Measurements from ENCODE around the gene PIEZO1.

PIEZO1 gene

DNA sequence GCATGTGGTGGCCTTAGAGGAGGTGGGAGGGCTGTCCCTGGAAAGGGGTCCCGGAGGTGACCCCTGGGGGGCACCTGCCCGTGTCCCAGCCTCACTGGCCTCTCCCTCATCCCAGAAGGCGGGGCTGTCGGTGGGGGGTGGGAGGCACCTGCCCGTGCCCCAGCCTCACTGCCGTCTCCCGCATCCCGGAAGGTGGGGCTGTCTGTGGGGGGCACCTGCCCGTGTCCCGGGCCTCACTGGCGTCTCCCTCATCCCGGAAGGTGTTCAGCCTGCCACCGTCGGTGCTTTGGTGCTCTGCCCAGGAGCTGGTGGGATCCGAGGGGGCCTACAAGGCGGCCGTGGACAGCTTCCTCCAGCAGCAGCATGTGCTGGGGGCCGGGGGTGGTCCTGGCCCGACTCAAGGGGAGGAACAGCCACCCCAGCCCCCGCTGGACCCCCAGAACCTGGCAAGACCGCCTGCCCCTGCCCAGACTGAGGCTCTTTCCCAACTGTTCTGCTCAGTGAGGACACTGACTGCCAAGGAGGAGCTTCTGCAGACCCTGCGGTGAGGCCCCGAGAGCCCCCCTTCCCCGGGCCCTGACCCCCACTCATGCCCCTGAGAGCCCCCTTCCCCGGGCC, 72.5 kb downstream of the PIEZO1 start:
- no peaks in the 10 kb centered on the region for H3K27me3 ChIP-seq (ENCODE audit: control insufficient read depth, low read length)
- TF ChIP-seq, protein P1, sequence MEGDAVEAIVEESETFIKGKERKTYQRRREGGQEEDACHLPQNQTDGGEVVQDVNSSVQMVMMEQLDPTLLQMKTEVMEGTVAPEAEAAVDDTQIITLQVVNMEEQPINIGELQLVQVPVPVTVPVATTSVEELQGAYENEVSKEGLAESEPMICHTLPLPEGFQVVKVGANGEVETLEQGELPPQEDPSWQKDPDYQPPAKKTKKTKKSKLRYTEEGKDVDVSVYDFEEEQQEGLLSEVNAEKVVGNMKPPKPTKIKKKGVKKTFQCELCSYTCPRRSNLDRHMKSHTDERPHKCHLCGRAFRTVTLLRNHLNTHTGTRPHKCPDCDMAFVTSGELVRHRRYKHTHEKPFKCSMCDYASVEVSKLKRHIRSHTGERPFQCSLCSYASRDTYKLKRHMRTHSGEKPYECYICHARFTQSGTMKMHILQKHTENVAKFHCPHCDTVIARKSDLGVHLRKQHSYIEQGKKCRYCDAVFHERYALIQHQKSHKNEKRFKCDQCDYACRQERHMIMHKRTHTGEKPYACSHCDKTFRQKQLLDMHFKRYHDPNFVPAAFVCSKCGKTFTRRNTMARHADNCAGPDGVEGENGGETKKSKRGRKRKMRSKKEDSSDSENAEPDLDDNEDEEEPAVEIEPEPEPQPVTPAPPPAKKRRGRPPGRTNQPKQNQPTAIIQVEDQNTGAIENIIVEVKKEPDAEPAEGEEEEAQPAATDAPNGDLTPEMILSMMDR (IDR thresholded peaks at IDR 0.05; ENCODE audit: low read depth, low read length, poor library complexity, severe bottlenecking) = no peak
- no peak for TF ChIP-seq EZH2phosphoT487 (IDR thresholded peaks at IDR 0.05; ENCODE audit: borderline replicate concordance, low read length)
- no peak overlapping the region for H3K4me2 ChIP-seq (ENCODE audit: low read length)
- no peaks in the 10 kb centered on the region; the same call in none of the 2 replicates for H3F3A ChIP-seq (ENCODE audit: control insufficient read depth, insufficient read depth)
- H3K9me2 ChIP-seq (replicated peaks; ENCODE audit: control insufficient read depth, low read length) = no peaks in the 10 kb centered on the region
- H3K36me3 ChIP-seq (ENCODE audit: control insufficient read depth, low read length) = peaks cover 57% of the 10 kb centered on the region
- no peaks in the 10 kb centered on the region for H3K9me3 ChIP-seq (ENCODE audit: control insufficient read depth, insufficient read depth, low read length)
- no peak overlapping the region for H3K4me3 ChIP-seq (ENCODE audit: low read length)
- H3K27ac ChIP-seq (ENCODE audit: low read depth, low read length) = no peak overlapping the region
- peaks cover 41% of the 10 kb centered on the region for H3K79me2 ChIP-seq (ENCODE audit: control insufficient read depth, low read length)
- no peaks in the 10 kb centered on the region for H4K20me1 ChIP-seq (ENCODE audit: control insufficient read depth, insufficient read depth, low read depth, low read length)
- peaks cover 12% of the 10 kb centered on the region for H3K4me1 ChIP-seq (ENCODE audit: control insufficient read depth, low read length)

DNA sequence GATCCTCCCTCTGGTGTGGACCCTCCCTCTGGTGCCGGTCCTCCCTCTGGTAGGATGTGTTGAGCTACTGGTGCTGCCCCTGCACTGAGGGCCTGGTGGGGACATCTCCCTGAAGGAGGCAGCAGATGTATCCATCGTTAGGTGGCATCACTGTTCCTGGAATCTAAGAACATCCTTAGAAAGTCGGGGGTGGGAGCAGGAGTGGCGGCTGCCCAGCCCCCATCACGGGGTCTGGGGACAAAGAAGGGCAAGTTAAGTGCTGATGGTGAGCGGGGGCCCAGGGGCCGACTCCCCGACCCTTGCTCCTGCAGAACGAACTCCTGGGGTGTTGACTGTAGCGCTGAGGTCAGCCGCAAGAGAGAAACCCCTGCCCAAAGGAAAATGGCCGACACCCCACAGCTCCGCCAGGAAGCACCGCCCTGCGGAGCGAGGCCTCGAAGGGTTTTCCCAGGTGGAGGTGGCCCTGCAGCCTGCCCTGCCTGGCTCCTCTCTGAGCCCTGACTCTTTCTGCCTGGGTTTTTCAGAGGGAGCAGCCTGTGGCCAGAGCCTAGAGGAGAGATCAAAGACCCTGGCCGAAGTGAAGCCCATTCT, 73.2 kb downstream of the PIEZO1 start:
- Histone ChIP-seq H3K27ac (ENCODE audit: low read depth, low read length) (no peak overlapping the region), H3K9me2 (replicated peaks; ENCODE audit: control insufficient read depth, low read length) (no peaks in the 10 kb centered on the region), H3K27me3 (ENCODE audit: control insufficient read depth, low read length) (no peaks in the 10 kb centered on the region), H3K9me3 (ENCODE audit: control insufficient read depth, insufficient read depth, low read length) (no peaks in the 10 kb centered on the region), H3K4me3 (ENCODE audit: low read length) (no peak overlapping the region), H3K4me1 (ENCODE audit: control insufficient read depth, low read length) (peaks cover 18% of the 10 kb centered on the region), H4K20me1 (ENCODE audit: control insufficient read depth, insufficient read depth, low read depth, low read length) (no peaks in the 10 kb centered on the region), H3F3A (ENCODE audit: control insufficient read depth, insufficient read depth) (peaks cover 3% of the 10 kb centered on the region; the same call in 1 of the 2 replicates), H3K79me2 (ENCODE audit: control insufficient read depth, low read length) (peaks cover 48% of the 10 kb centered on the region), H3K4me2 (ENCODE audit: low read length) (no peak overlapping the region), H3K36me3 (ENCODE audit: control insufficient read depth, low read length) (peaks cover 50% of the 10 kb centered on the region)
- TF ChIP-seq, protein P1 (IDR thresholded peaks at IDR 0.05; ENCODE audit: low read depth, low read length, poor library complexity, severe bottlenecking) = no peak
- TF ChIP-seq EZH2phosphoT487 (IDR thresholded peaks at IDR 0.05; ENCODE audit: borderline replicate concordance, low read length) = no peak

DNA sequence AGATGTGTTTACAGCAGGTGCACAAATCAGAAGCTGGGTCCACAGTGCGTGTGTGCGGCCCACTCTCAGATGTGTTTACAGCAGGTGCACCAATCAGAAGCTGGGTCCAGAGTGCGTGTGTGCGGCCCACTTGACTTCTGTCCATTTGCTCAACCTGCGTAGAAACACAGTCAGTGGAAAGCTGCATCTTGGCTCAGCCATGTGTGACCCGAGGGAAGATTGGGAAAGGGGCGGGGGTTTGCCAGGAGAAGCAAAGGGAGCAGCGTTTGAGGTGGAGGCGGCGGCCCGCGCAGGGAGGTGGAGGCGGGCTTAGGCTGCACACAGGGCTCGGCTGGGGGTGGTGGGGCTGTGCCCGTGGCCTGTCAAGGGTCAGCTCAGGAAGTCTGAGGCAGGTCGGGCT, 74.5 kb downstream of the PIEZO1 start:
- H3K4me1 ChIP-seq (ENCODE audit: control insufficient read depth, low read length) = peaks cover 18% of the 10 kb centered on the region
- no peak overlapping the region for H3K4me2 ChIP-seq (ENCODE audit: low read length)
- H3K4me3 ChIP-seq (ENCODE audit: low read length) = no peak overlapping the region
- H3K9me2 ChIP-seq (replicated peaks; ENCODE audit: control insufficient read depth, low read length) = no peaks in the 10 kb centered on the region
- no peaks in the 10 kb centered on the region for H3K27me3 ChIP-seq (ENCODE audit: control insufficient read depth, low read length)
- TF ChIP-seq EZH2phosphoT487 (IDR thresholded peaks at IDR 0.05; ENCODE audit: borderline replicate concordance, low read length) = no peak
- H3K27ac ChIP-seq (ENCODE audit: low read depth, low read length) = no peak overlapping the region
- peaks cover 4% of the 10 kb centered on the region for H3F3A ChIP-seq (ENCODE audit: control insufficient read depth, insufficient read depth)
- peaks cover 38% of the 10 kb centered on the region for H3K36me3 ChIP-seq (ENCODE audit: control insufficient read depth, low read length)
- H3K9me3 ChIP-seq (ENCODE audit: control insufficient read depth, insufficient read depth, low read length) = no peaks in the 10 kb centered on the region
- H4K20me1 ChIP-seq (ENCODE audit: control insufficient read depth, insufficient read depth, low read depth, low read length) = no peaks in the 10 kb centered on the region
- peaks cover 54% of the 10 kb centered on the region for H3K79me2 ChIP-seq (ENCODE audit: control insufficient read depth, low read length)

Measured in DOHH2 (cell line).